ENCODE data around the gene PLA2G4A.

- no peak for TF ChIP-seq EZH2phosphoT487 (IDR thresholded peaks at IDR 0.05; ENCODE audit: insufficient read depth, low read depth)
- no peak for TF ChIP-seq EZH2 (IDR thresholded peaks at IDR 0.05; ENCODE audit: insufficient read depth, poor library complexity, severe bottlenecking)
These were observed 52.2 kb downstream of the PLA2G4A start for GRCh38 chr1:186880982-186881381.
